Mesendoderm (in vitro differentiated cells): ENCODE measurements around the gene BMP7.

Experiments
- DNase-seq: peaks from one replicate; pipeline ENCODE4 v3.0.0; 2013
- H2AK5ac ChIP-seq: 2 replicates; pipeline ENCODE4 v1.6.1; 2013; ENCODE audit warnings: low read length, inconsistent platforms
- H2BK120ac ChIP-seq: 2 replicates; pipeline ENCODE4 v1.6.1; 2013; ENCODE audit warnings: low read depth, mild to moderate bottlenecking, low read length, moderate library complexity, mixed read lengths
- H2BK15ac ChIP-seq: replicated peaks from 2 replicates; pipeline ENCODE4 v1.6.1; 2013; ENCODE audit warnings: low read depth, mild to moderate bottlenecking, moderate library complexity
- H2BK5ac ChIP-seq: 2 replicates; pipeline ENCODE4 v1.6.1; 2013; ENCODE audit warnings: low read length, inconsistent platforms
- H3K18ac ChIP-seq: 2 replicates; pipeline ENCODE4 v1.6.1; 2013; ENCODE audit warnings: mild to moderate bottlenecking, low read length, mixed read lengths
- H3K23ac ChIP-seq: one replicate; pipeline ENCODE4 v1.6.1; 2013; ENCODE audit warnings: low read length
- H3K27ac ChIP-seq: 2 replicates; pipeline ENCODE4 v1.5.1; 2013; ENCODE audit warnings: low read depth, mild to moderate bottlenecking, inconsistent platforms, low read length, moderate library complexity
- H3K27me3 ChIP-seq: 2 replicates; pipeline ENCODE4 v1.6.1; 2013; ENCODE audit warnings: low read length, control low read depth, mild to moderate bottlenecking, inconsistent platforms; ENCODE audit not compliant: insufficient read depth, poor library complexity
- H3K36me3 ChIP-seq: 2 replicates; pipeline ENCODE4 v1.6.1; 2013; ENCODE audit warnings: low read length, inconsistent platforms; ENCODE audit not compliant: control insufficient read depth, insufficient read depth
- H3K4ac ChIP-seq: one replicate; pipeline ENCODE4 v1.6.1; 2013; ENCODE audit warnings: low read depth, mild to moderate bottlenecking, low read length, moderate library complexity
- H3K4me1 ChIP-seq: 2 replicates; pipeline ENCODE4 v1.6.1; 2013; ENCODE audit warnings: low read depth, low read length, inconsistent platforms; ENCODE audit not compliant: control insufficient read depth
- H3K4me2 ChIP-seq: 2 replicates; pipeline ENCODE4 v1.6.1; 2013; ENCODE audit warnings: low read length
- H3K4me3 ChIP-seq: 2 replicates; pipeline ENCODE4 v1.5.1; 2013; ENCODE audit warnings: mild to moderate bottlenecking, low read length
- H3K56ac ChIP-seq: one replicate; pipeline ENCODE4 v1.6.1; 2013; ENCODE audit warnings: low read length
- H3K79me1 ChIP-seq: 2 replicates; pipeline ENCODE4 v1.6.1; 2013; ENCODE audit warnings: low read length, inconsistent platforms
- H3K79me2 ChIP-seq: 2 replicates; pipeline ENCODE4 v1.6.1; 2013; ENCODE audit warnings: mild to moderate bottlenecking, low read length; ENCODE audit not compliant: control insufficient read depth, insufficient read depth
- H3K9ac ChIP-seq: 2 replicates; pipeline ENCODE4 v1.6.1; 2013; ENCODE audit warnings: low read length, inconsistent platforms
- H4K5ac ChIP-seq: one replicate; pipeline ENCODE4 v1.6.1; 2013; ENCODE audit warnings: low read length
- H4K8ac ChIP-seq: one replicate; pipeline ENCODE4 v1.6.1; 2013; ENCODE audit warnings: low read depth, mild to moderate bottlenecking, control low read depth, low read length, moderate library complexity
- WGBS: extraction: QIAGEN DNeasy Blood & Tissue Kit; methylation state at CpG from one replicate; pipeline ENCODE4 v1.1.7; 2013; ENCODE audit warnings: low lambda C conversion rate, missing lambda C conversion rate; ENCODE audit not compliant: insufficient coverage; ENCODE audit errors: extremely low coverage; 5-methylcytosine and 5-hydroxymethylcytosine counted together

BMP7 gene

DNA sequence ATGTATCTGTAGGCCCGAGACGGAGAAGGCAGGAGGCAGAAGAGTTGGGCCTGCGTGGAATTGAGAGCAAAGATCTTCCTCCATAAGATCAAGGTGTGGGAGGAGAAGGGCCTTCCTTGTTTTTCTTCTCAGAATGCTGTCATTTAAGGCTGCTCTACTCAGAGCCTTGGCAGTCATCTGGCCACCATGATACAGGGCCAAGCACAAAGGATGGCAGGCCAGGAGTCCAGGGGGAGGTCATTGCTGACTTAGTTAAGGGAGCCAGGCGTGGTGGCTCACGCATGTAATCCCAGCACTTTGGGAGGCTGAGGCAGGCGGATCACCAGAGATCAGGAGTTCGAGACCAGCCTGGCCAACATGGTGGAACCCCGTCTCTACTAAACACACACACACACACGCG is 137.1 kb downstream of the BMP7 start:
- Histone ChIP-seq H3K79me1 (no peaks in the 10 kb centered on the region), H3K4ac (no peak overlapping the region), H3K4me1 (no peaks in the 10 kb centered on the region), H3K79me2 (no peaks in the 10 kb centered on the region), H4K8ac (no peak overlapping the region), H4K5ac (no peak overlapping the region), H2AK5ac (no peak overlapping the region), H3K36me3 (no peaks in the 10 kb centered on the region), H2BK5ac (no peak overlapping the region), H3K27ac (no peak overlapping the region), H3K23ac (no peak overlapping the region), H3K18ac (no peak overlapping the region), H3K56ac (no peak overlapping the region), H3K9ac (no peak overlapping the region), H2BK120ac (no peak overlapping the region), H3K4me2 (no peak overlapping the region), H3K27me3 (no peaks in the 10 kb centered on the region), H2BK15ac (no peak overlapping the region), H3K4me3 (no peak overlapping the region)
- no CpG with 5 or more reads among the region's 10 CpGs for WGBS
- DNase-seq, result no peak

DNA sequence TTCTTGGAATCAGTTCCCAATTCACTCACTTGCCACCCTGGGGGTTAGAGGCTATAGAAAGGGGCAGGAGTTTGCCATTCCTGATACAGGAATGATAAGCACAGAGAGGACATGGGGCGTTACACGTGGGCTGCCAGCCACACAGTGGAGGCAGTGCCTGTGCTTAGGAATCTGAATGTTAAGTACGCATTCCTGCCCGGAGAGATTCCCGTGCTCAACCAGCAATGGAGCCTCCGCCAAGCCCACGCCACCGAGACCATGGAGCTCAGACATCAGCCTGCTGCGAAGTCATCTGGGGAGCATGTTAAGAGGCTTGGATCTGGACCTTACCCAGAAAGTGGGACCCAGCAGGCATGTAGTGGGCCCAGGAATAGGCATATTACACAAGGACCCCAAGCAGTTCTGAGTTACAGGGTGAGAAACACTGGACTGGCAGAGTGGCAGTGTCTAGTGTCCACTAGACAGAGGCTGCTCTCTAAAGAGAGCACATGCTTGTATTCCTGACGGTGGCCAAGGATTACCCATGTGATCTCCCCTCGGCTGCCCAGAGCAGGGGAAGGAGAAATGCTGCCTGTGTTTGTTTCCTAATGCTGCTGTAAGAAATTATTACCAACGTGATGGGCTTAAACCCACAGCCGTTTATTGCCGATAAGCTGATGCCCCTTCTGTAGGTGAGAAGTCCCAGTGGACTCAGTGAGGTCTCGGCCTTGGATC is 138.2 kb downstream of the BMP7 start:
- Histone ChIP-seq H3K4me3 (no peak overlapping the region), H2BK120ac (no peak overlapping the region), H3K56ac (no peak overlapping the region), H3K36me3 (no peaks in the 10 kb centered on the region), H3K4ac (no peak overlapping the region), H4K5ac (no peak overlapping the region), H2BK15ac (no peak overlapping the region), H3K27me3 (no peaks in the 10 kb centered on the region), H3K79me2 (no peaks in the 10 kb centered on the region), H4K8ac (no peak overlapping the region), H3K18ac (no peak overlapping the region), H3K79me1 (no peaks in the 10 kb centered on the region), H2BK5ac (no peak overlapping the region), H3K27ac (no peak overlapping the region), H3K4me2 (no peak overlapping the region), H2AK5ac (no peak overlapping the region), H3K9ac (no peak overlapping the region), H3K23ac (no peak overlapping the region), H3K4me1 (no peaks in the 10 kb centered on the region)
- no CpG with 5 or more reads among the region's 15 CpGs for WGBS
- DNase-seq, result no peak

DNA sequence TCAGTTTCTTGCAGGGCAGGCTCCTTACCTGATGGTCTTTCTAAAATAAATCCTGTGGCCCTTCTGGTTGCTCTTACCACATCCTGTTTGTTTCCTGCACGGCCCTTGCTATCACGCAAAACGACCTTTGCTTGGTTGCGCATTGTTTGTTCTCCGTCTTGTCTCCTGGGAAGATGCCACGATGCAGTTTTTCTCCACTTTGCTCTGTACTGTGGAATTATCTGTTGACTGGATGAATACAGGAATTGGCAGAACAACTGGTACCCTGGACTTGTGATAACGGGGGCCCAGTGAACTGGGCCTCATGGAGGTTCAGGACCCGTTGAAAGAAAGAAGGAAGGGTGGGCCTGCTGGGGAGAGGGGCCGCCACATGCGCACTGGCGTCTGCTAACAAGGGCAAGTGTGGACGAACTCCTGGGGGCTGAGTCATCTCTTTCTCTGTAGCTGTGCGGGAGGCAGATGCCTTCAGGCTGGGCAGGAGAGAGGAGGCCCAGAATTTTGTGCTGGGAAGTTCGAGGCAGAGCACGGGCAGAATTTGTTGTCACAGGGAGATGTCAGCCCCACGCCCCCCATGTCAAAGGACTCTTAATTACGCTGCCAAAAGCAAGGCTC is 139.9 kb downstream of the BMP7 start:
- Histone ChIP-seq H2BK5ac (no peak overlapping the region), H3K4me3 (no peak overlapping the region), H2AK5ac (no peak overlapping the region), H3K27me3 (no peaks in the 10 kb centered on the region), H3K79me1 (no peaks in the 10 kb centered on the region), H3K36me3 (no peaks in the 10 kb centered on the region), H3K4ac (no peak overlapping the region), H3K4me1 (no peaks in the 10 kb centered on the region), H4K8ac (no peak overlapping the region), H3K9ac (no peak overlapping the region), H3K79me2 (no peaks in the 10 kb centered on the region), H2BK15ac (no peak overlapping the region), H3K56ac (no peak overlapping the region), H2BK120ac (no peak overlapping the region), H3K23ac (no peak overlapping the region), H3K4me2 (no peak overlapping the region), H3K27ac (no peak overlapping the region), H3K18ac (no peak overlapping the region), H4K5ac (no peak overlapping the region)
- no peak for DNase-seq
- no CpG with 5 or more reads among the region's 17 CpGs for WGBS

GRCh38 chr20:57124800-57125517 is 141.5 kb downstream of the BMP7 start:
- peak; percentile 26 for DNase-seq
- Histone ChIP-seq H3K79me2 (no peaks in the 10 kb centered on the region), H2BK5ac (no peak overlapping the region), H3K18ac (no peak overlapping the region), H2BK120ac (no peak overlapping the region), H3K9ac (no peak overlapping the region), H3K27ac (no peak overlapping the region), H4K5ac (no peak overlapping the region), H2AK5ac (no peak overlapping the region), H3K27me3 (no peaks in the 10 kb centered on the region), H2BK15ac (no peak overlapping the region), H3K4me3 (no peak overlapping the region), H3K79me1 (no peaks in the 10 kb centered on the region), H4K8ac (no peak overlapping the region), H3K4me2 (no peak overlapping the region), H3K23ac (no peak overlapping the region), H3K4me1 (no peaks in the 10 kb centered on the region), H3K4ac (no peak overlapping the region), H3K36me3 (no peaks in the 10 kb centered on the region), H3K56ac (no peak overlapping the region)
- no CpG with 5 or more reads among the region's 12 CpGs for WGBS

DNA sequence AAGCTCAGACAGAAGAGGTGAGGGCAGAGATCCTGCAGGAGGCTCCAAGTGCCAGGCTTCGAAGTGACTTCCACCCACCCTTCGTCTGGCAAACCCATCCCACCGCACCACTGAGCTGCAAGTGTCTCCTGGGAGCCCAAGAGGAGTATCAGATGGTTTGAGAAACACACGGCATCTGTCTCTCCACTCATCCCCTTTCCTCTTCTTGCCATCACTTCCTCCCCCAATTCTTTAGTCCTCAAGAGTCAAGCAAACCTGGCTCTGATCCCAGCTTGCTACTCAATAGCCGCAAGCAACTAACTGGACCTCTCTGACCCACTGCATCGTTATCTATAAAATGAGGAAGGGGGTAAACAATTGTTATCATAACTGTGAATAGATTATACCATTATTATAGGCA is 142.1 kb downstream of the BMP7 start:
- Histone ChIP-seq H2BK15ac (no peak overlapping the region), H3K4ac (no peak overlapping the region), H3K27ac (no peak overlapping the region), H3K79me1 (no peaks in the 10 kb centered on the region), H3K27me3 (no peaks in the 10 kb centered on the region), H3K23ac (no peak overlapping the region), H4K5ac (no peak overlapping the region), H3K4me1 (no peaks in the 10 kb centered on the region), H2AK5ac (no peak overlapping the region), H3K36me3 (no peaks in the 10 kb centered on the region), H3K79me2 (no peaks in the 10 kb centered on the region), H2BK5ac (no peak overlapping the region), H3K4me2 (no peak overlapping the region), H2BK120ac (no peak overlapping the region), H4K8ac (no peak overlapping the region), H3K56ac (no peak overlapping the region), H3K18ac (no peak overlapping the region), H3K9ac (no peak overlapping the region), H3K4me3 (no peak overlapping the region)
- WGBS, result no CpG with 5 or more reads among the region's 6 CpGs
- no peak for DNase-seq
